Measurements from ENCODE around the gene BRAT1. TPM values are rescaled to one million over a fixed set of nuclear protein-coding genes. Genes with fewer than 3 reads are reported as not detected.
"Not testable (repeated sequence)": the region's sequence is repeated elsewhere in the genome, so short reads cannot be mapped to it uniquely, and the experiment has no call there.

BRAT1 gene
- total RNA-seq, 1 experiment from 2014 or later, result 50.0 TPM

- Mint-ChIP-seq H3K27ac (no peak overlapping the region), H3K4me1 (no peaks in the 10 kb centered on the region), H3K9me3 (no peaks in the 10 kb centered on the region), H3K4me3 (no peak overlapping the region), H3K36me3 (peaks cover 9% of the 10 kb centered on the region; the same call in 1 of the 2 replicates), H3K27me3 (ENCODE audit: low read depth) (no peaks in the 10 kb centered on the region)
- ChIA-PET CTCF (interaction anchor here (1.6 kb wide), 1 partner anchor 70 kb away, joined by 6 read pairs; no protein-coding TSS in a partner anchor), POLR2A (interaction anchor here (0.6 to 1.1 kb wide), 2 partner anchors 59 to 457 kb away, joined by 3 read pairs; no protein-coding TSS in a partner anchor)
- no peak for TF ChIP-seq ATF3 (CRISPR knock-in tag; conservative IDR thresholded peaks at IDR 0.05)
- TF ChIP-seq ATF6 (CRISPR knock-in tag; IDR thresholded peaks at IDR 0.05), result no peak
- TF ChIP-seq USF2 (CRISPR knock-in tag; IDR thresholded peaks at IDR 0.05), result no peak
- TF ChIP-seq TCF7 (CRISPR knock-in tag; IDR thresholded peaks at IDR 0.05; ENCODE audit: low read depth), result no peak
- no peak for TF ChIP-seq MYBL2 (CRISPR knock-in tag; IDR thresholded peaks at IDR 0.05)
- TF ChIP-seq GRHL2 (CRISPR knock-in tag; IDR thresholded peaks at IDR 0.05; ENCODE audit: insufficient replicate concordance, severe bottlenecking), result no peak
- TF ChIP-seq TP53 (CRISPR knock-in tag; IDR thresholded peaks at IDR 0.05), result no peak
- no peak for TF ChIP-seq RORB (CRISPR knock-in tag; IDR thresholded peaks at IDR 0.05)
- no peak for DNase-seq (ENCODE audit: low spot score)
- no peak for ATAC-seq
These were observed 16.1 kb downstream of the BRAT1 start for GRCh38 chr7:2539031-2539911.

- TF ChIP-seq JAZF1 (CRISPR knock-in tag; IDR thresholded peaks at IDR 0.05), result no peak
- TF ChIP-seq HMGA2 (CRISPR knock-in tag; IDR thresholded peaks at IDR 0.05), result no peak
- no peak for TF ChIP-seq GTF2I (CRISPR knock-in tag; conservative IDR thresholded peaks at IDR 0.05)
- no peak for TF ChIP-seq ETV6 (CRISPR knock-in tag; IDR thresholded peaks at IDR 0.05)
- no peak for TF ChIP-seq JUN (CRISPR knock-in tag; IDR thresholded peaks at IDR 0.05)
- Mint-ChIP-seq H3K4me3 (no peak overlapping the region), H3K27me3 (ENCODE audit: low read depth) (no peaks in the 10 kb centered on the region), H3K4me1 (no peaks in the 10 kb centered on the region), H3K27ac (no peak overlapping the region), H3K36me3 (peaks cover 4% of the 10 kb centered on the region), H3K9me3 (no peaks in the 10 kb centered on the region)
- CTCF ChIA-PET, result interaction anchor here (1.6 kb wide), 1 partner anchor 69 kb away, joined by 6 read pairs; no protein-coding TSS in a partner anchor
- POLR2A ChIA-PET, result no interaction called here
- DNase-seq (ENCODE audit: low spot score) (no peak), ATAC-seq (no peak; the same call in 1 of the 2 replicates)
These were observed 17.1 kb downstream of the BRAT1 start for GRCh38 chr7:2537981-2538851.

- H3K36me3 Mint-ChIP-seq; CTCF ChIA-PET; H3K9me3 Mint-ChIP-seq; DNase-seq (ENCODE audit: low spot score); H3K27ac Mint-ChIP-seq; ATAC-seq; POLR2A ChIA-PET; H3K4me1 Mint-ChIP-seq; H3K27me3 Mint-ChIP-seq (ENCODE audit: low read depth); H3K4me3 Mint-ChIP-seq: not testable (repeated sequence)
These were observed 19.3 kb downstream of the BRAT1 start for GRCh38 chr7:2535872-2536627.

GRCh38 chr7:2534214-2534613 is 21.1 kb downstream of the BRAT1 start:
- H3K36me3 Mint-ChIP-seq; H3K4me1 Mint-ChIP-seq; H3K27ac Mint-ChIP-seq; H3K4me3 Mint-ChIP-seq; CTCF ChIA-PET; DNase-seq (ENCODE audit: low spot score); POLR2A ChIA-PET; ATAC-seq; H3K9me3 Mint-ChIP-seq; H3K27me3 Mint-ChIP-seq (ENCODE audit: low read depth): not testable (repeated sequence)

- CTCF ChIA-PET; H3K27ac Mint-ChIP-seq; H3K4me3 Mint-ChIP-seq; H3K4me1 Mint-ChIP-seq; ATAC-seq; POLR2A ChIA-PET; H3K27me3 Mint-ChIP-seq (ENCODE audit: low read depth); H3K9me3 Mint-ChIP-seq; DNase-seq (ENCODE audit: low spot score); H3K36me3 Mint-ChIP-seq: not testable (repeated sequence)
These were observed 21.8 kb downstream of the BRAT1 start for GRCh38 chr7:2533566-2533965.

GRCh38 chr7:2532816-2533215 is 22.5 kb downstream of the BRAT1 start:
- not testable (repeated sequence) for H3K4me3 Mint-ChIP-seq; H3K27ac Mint-ChIP-seq; H3K9me3 Mint-ChIP-seq; H3K4me1 Mint-ChIP-seq; H3K36me3 Mint-ChIP-seq; ATAC-seq; DNase-seq (ENCODE audit: low spot score); H3K27me3 Mint-ChIP-seq (ENCODE audit: low read depth)
- ChIA-PET CTCF (interaction anchor here (0.6 kb wide), 1 partner anchor 1859 kb away, joined by 3 read pairs; no protein-coding TSS in a partner anchor), POLR2A (interaction anchor here (0.7 kb wide), 2 partner anchors 34 to 398 kb away, joined by 5 read pairs; no protein-coding TSS in a partner anchor)

GRCh38 chr7:2532199-2532772 is 23.0 kb downstream of the BRAT1 start:
- H3K9me3 Mint-ChIP-seq; H3K36me3 Mint-ChIP-seq; DNase-seq (ENCODE audit: low spot score); ATAC-seq; CTCF ChIA-PET; POLR2A ChIA-PET; H3K27me3 Mint-ChIP-seq (ENCODE audit: low read depth); H3K27ac Mint-ChIP-seq; H3K4me3 Mint-ChIP-seq: not testable (repeated sequence)
- H3K4me1 Mint-ChIP-seq, result peaks cover 11% of the 10 kb centered on the region

Measured in WTC11 (cell line).